ENCODE measurements around the gene PIP5K1B. TPM values are rescaled to one million over a fixed set of nuclear protein-coding genes. Genes with fewer than 3 reads are reported as not detected.

The PIP5K1B gene
- total RNA-seq, 6 experiments from 2014 or later: not detected

DNA sequence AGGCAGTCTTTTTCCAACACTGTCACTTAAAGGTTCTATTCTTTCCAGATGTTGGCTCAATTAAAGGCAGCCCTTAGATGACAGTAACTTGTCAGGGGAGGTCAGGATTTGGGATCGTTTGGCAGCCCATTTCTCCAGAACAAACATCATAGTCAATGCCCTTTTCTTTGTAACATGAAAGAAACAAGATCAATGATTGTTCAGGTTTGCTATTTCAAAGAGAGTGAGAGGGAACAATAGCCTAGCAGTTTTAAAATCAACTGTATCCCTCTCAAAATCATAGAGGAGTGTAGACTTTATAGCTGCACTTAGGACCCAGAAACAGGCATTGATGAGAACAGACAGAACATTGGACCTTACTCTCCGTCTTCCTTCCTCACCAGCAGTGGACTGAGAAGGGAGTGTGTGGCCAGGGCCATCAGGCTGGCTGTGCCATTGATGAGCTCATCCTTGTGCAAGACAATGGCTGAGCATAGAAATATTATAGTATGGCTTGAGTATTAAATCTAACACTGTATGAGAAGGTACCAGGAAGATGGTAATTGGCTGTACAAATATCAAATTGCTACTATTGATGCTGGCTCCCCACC is 130.0 kb downstream of the PIP5K1B start:
- TF ChIP-seq, protein P1, sequence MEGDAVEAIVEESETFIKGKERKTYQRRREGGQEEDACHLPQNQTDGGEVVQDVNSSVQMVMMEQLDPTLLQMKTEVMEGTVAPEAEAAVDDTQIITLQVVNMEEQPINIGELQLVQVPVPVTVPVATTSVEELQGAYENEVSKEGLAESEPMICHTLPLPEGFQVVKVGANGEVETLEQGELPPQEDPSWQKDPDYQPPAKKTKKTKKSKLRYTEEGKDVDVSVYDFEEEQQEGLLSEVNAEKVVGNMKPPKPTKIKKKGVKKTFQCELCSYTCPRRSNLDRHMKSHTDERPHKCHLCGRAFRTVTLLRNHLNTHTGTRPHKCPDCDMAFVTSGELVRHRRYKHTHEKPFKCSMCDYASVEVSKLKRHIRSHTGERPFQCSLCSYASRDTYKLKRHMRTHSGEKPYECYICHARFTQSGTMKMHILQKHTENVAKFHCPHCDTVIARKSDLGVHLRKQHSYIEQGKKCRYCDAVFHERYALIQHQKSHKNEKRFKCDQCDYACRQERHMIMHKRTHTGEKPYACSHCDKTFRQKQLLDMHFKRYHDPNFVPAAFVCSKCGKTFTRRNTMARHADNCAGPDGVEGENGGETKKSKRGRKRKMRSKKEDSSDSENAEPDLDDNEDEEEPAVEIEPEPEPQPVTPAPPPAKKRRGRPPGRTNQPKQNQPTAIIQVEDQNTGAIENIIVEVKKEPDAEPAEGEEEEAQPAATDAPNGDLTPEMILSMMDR (IDR thresholded peaks at IDR 0.05): no peak
- H3K4me3 Mint-ChIP-seq: no peak overlapping the region
- no peak overlapping the region for H3K27ac Mint-ChIP-seq
- H3K4me1 Mint-ChIP-seq (ENCODE audit: low read depth): no peaks in the 10 kb centered on the region
- no peak for DNase-seq
- H3K9me3 Mint-ChIP-seq: no peaks in the 10 kb centered on the region
- H3K27me3 Mint-ChIP-seq (ENCODE audit: insufficient read depth): peaks cover 7% of the 10 kb centered on the region; the same call in 1 of the 2 replicates
- H3K36me3 Mint-ChIP-seq (ENCODE audit: low read depth): no peaks in the 10 kb centered on the region

DNA sequence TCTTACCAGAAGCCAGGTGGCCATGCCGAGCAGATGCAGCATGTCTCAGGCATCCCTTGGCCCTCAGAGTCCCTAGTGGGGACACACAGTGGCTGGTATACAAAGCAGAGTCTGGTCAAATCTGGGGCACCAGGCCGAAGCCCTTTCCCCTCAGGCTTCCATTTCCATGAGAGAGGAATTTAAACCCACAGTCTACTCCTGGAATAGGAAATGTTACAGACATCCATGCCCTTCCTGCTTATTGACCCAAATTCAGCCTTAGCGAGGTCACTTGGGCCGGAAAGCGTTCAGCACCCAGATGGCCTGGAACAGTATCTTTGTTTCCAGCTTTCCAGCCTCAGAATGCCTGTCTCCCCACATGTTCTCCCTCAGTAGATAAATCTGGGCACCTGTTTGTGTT is 131.7 kb downstream of the PIP5K1B start:
- TF ChIP-seq, protein P1 (IDR thresholded peaks at IDR 0.05): no peak
- no peaks in the 10 kb centered on the region for H3K4me1 Mint-ChIP-seq (ENCODE audit: low read depth)
- DNase-seq: no peak
- no peaks in the 10 kb centered on the region for H3K9me3 Mint-ChIP-seq
- no peak overlapping the region for H3K27ac Mint-ChIP-seq
- no peaks in the 10 kb centered on the region for H3K36me3 Mint-ChIP-seq (ENCODE audit: low read depth)
- H3K27me3 Mint-ChIP-seq (ENCODE audit: insufficient read depth): peaks cover 5% of the 10 kb centered on the region; the same call in 1 of the 2 replicates
- no peak overlapping the region for H3K4me3 Mint-ChIP-seq

DNA sequence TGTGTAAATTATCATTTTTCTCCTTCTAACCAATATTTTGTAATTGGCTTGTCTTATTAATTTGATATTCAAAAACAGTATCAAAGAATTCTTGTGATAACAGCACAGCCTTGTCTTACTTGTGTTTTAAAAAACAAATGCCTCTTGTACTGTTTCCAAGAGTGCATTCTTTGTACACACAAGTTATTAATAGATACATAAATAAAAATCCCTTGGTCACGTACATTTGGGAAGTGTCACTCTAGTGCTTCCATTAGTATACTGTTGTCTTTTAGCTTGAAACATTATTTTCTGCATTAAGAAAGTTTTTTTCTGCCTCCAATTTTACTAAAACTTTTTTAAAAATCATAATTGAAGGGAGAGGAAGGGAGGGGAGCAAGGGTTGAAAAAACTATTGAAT is 133.2 kb downstream of the PIP5K1B start:
- Mint-ChIP-seq H3K36me3 (ENCODE audit: low read depth) (no peaks in the 10 kb centered on the region), H3K27me3 (ENCODE audit: insufficient read depth) (peaks cover 2% of the 10 kb centered on the region; the same call in 1 of the 2 replicates), H3K9me3 (no peaks in the 10 kb centered on the region), H3K4me3 (no peak overlapping the region), H3K4me1 (ENCODE audit: low read depth) (no peaks in the 10 kb centered on the region), H3K27ac (no peak overlapping the region)
- TF ChIP-seq, protein P1 (IDR thresholded peaks at IDR 0.05): no peak
- no peak for DNase-seq

DNA sequence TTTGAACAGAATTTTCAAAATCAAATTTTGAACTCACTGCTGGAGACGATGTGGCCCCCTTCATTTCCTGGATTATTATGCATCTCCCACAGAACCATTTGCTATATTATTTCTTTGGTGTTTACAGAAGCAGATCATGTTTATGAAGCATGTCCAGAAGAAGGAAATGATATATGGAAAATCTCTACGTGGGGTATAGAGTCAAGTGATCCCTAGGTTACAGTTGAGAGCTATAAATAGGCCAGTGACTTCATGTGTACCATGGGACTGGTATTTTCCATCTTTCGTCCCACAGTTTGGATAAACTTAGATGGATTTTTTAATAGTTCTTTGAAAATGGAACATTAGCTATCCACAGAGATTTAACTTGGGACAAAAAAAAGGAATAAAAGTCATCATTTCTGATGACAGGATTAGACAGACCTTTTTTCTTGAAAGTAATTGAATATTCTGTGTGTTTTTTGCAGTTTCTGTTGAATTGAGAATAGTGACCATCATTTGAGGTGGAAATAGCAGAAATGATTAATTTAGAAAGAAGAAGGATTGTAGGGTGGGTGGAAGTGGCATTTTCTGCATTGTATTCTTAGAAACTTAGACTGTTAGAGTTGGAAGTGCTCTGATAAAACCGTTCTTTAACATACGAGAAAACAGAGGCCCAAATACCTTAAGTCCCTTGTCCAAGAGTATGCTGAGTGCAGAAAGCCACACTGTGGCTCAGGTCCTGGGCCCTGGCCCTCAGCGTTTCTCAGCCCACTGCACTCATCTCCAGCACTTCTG is 136.4 kb downstream of the PIP5K1B start:
- no peak for DNase-seq
- Mint-ChIP-seq H3K9me3 (no peaks in the 10 kb centered on the region), H3K36me3 (ENCODE audit: low read depth) (no peaks in the 10 kb centered on the region), H3K4me1 (ENCODE audit: low read depth) (no peaks in the 10 kb centered on the region), H3K4me3 (no peak overlapping the region), H3K27ac (no peak overlapping the region), H3K27me3 (ENCODE audit: insufficient read depth) (no peaks in the 10 kb centered on the region)
- TF ChIP-seq, protein P1 (IDR thresholded peaks at IDR 0.05): no peak

DNA sequence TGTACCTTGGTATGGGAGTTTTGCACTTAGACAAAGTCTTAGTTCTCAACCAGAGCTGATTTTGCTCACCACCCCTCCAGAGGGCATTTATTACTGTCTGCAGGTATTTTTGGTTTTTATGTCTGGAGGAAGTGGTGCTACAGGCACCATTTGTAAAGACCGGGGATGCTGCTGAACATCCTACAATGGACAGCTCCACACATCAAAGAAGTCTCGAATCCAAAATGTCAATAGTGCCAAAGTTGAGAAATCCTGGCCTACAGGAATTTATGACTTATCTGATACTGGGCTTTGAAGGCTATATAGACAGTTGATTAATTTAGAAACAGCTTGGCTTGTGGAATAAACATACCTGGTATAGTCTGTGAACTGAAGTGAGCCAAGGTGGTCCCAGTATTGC is 137.5 kb downstream of the PIP5K1B start:
- TF ChIP-seq, protein P1 (IDR thresholded peaks at IDR 0.05): no peak
- H3K27ac Mint-ChIP-seq: no peak overlapping the region
- no peaks in the 10 kb centered on the region for H3K36me3 Mint-ChIP-seq (ENCODE audit: low read depth)
- DNase-seq: no peak
- no peaks in the 10 kb centered on the region for H3K4me1 Mint-ChIP-seq (ENCODE audit: low read depth)
- no peaks in the 10 kb centered on the region for H3K27me3 Mint-ChIP-seq (ENCODE audit: insufficient read depth)
- no peak overlapping the region for H3K4me3 Mint-ChIP-seq
- H3K9me3 Mint-ChIP-seq: no peaks in the 10 kb centered on the region

Measured in HFFc6 (cell line).